GM18498 (cell line): ENCODE measurements around the gene CCDC141.

Source experiments
- ATAC-seq: cut with Tn5 transposase; IDR thresholded peaks from one replicate; pipeline ENCODE4 v1.9.1; 2021; ENCODE audit warnings: mild to moderate bottlenecking, moderate library complexity; ENCODE audit not compliant: unreplicated experiment

The CCDC141 gene

GRCh38 chr2:178915423-178916173 lies 134.3 kb downstream of the CCDC141 start:
- no peak for ATAC-seq

DNA sequence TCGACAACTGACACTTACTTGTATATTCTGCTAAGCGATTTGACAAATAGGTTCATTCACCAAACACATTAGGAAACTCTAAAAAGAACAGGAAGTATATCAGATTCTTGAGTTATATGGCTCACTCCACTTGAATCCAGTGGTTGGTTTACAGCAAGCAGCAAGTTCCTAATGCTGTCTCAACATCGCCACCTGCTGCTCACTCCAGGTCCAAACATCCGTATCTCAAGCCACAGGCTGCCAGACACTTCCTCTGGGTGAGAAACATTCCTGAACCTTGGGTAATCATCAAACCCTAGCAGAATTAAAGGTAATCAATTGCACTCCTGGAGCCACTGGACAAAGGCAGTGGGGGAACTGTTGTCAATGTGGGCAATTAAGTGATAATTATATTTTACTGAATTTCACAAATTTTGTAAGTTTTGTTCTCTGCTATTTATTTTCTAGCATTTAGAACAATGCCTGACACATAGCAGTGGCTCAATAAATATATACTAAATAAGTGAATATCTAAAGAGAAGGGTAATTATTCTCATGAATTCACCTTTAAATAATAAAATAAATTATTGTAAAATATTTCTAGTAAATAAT lies 135.6 kb downstream of the CCDC141 start:
- ATAC-seq = peak; percentile 94

DNA sequence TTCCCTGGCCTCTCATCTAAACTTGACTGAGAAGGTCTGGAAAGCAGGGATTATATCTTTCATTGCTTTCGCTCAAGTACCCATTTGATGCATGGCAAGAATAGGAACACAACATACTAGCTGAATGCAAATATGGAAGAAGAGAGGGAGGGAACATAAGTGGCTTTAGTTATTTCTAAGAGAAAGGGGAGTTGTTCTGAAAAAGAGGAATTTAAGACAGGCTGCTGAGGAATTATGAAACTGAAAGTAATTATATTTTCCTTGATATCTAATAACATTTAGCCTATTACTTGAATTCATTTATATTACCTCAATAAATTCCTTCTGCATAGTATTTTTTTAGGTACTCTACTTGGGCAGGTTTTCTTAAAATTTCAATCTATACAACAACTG lies 136.9 kb downstream of the CCDC141 start:
- no peak for ATAC-seq

DNA sequence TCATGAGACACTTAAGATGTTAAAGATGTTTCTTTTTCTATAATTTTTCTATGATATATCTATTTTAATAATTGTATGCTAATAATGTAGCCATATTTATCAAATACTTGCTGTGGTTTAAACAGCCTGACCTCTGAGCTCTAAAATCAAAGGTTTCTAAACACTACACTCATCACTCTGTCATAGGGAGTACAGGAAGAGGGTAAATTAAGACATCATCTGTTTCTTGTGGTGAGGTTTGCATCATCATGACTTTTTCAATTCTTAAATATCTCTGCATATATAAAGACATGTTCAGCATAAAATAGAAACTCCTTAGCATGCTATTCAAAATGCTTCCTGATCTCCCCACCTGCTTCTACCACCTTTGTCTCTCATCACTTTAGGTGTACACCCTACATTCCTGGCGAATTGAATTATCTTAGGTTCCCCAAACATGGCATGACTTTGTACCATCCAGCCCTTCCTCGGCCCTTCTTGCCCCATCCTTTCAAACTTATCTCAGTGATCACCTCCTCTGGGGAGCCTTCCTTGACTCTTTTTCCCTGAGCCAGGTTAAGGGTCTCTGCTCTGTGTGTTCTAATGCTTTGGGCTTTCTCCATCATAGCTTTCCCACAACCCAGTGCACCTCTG lies 137.4 kb downstream of the CCDC141 start:
- no peak for ATAC-seq

- no peak for ATAC-seq
Observed at GRCh38 chr2:178911039-178911438, 138.9 kb downstream of the CCDC141 start.

GRCh38 chr2:178910005-178910404 lies 139.9 kb downstream of the CCDC141 start:
- no peak for ATAC-seq

DNA sequence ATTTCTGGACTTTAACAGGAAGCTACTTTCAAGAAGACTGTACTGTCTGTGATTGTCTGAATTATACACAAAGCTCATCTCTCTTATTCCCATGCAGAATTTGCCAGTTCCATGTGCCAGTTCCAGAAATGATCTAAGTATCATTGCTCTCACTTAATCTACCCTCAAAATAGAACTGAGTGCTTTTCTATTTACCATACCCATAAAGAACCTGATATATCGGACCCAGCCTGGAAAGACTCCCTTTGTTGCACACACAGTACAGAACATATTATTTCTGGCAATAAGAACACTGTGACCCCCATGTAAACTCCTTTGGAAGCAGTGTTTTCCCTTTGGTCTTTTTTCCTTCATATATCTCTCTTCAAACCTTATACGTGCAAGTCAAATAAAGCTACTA lies 140.4 kb downstream of the CCDC141 start:
- no peak for ATAC-seq

DNA sequence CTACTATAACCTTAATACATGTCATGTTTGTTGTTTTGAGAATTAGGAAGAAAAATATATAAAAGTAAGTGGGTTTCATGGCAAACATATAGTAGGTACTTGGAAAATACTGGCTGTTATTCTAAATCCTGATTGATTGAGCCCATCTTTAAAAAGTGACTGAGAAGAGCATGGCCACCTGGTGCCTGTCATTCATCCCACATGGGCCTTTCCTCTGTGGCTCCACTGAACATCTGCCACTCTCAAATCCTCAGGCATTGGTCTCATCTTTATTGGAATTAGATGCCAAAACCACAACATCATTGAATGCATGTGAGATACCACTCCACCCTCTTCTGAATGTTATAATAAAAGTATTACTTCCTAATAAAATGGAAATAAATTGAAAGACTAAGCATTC lies 141.1 kb downstream of the CCDC141 start:
- ATAC-seq = no peak

- no peak for ATAC-seq
Observed at GRCh38 chr2:178905261-178905660, 144.7 kb downstream of the CCDC141 start.

- ATAC-seq = no peak
Observed at GRCh38 chr2:178899656-178900055, 150.3 kb downstream of the CCDC141 start.

DNA sequence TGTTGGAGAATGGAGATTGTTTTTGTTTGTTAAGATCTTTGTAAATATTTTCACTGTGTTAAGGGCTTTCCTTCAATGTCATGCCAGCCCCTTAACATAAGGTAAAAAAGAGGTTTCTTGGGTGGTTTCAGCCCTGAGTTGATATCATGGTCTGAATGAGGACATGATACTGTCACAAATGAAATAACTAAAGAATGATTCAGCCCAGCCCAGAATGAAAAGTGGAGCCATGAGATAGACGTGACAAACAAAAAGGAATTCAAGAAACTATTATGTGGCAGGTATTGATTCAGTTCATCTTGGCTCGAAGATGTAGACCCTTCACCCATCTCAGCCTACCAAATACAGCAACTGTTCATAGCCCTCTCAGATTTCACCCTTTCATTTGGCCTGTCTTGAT lies 154.1 kb downstream of the CCDC141 start:
- ATAC-seq = no peak

- no peak for ATAC-seq
Observed at GRCh38 chr2:178895171-178895570, 154.8 kb downstream of the CCDC141 start.

DNA sequence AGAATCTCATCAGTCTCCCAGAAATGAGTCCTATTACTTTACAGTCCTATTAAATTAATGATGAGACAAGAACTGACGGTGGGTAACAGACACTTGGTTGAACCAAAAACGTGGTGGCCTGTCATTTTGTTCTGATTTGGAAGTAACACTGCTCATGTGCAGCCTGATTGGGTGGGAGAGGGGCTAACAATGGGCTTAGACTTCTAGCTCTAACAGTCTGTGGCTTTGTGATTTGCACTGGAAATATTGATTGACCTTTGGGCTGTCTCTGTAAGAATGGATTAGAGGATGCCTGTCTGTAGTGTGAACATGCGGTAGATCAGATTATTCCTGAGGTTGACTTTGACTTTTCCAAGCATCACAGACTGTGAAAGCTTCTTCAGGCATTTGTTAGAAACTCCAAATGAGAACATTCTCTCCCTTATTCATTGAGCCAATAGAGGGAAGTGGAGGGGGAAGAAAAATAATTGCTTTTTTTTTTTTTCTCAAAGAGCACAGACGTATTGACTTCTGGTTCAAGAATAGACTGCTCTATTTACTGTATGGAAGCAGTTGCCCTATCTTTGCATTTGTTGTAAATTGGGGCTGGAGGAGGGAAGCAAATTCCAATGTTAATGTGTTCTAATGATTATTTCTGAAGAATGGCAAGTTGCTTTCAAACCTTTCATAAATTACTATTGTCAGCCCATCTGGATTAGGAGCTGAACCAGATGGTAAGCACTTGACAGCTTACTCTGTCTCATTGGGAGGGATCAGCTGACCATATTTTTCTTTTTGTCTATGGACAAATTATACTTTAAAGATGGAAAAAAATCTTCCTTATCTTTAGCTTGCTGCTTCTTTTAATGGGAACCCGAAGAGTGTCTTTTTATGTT lies 156.9 kb downstream of the CCDC141 start:
- ATAC-seq = no peak

- no peak for ATAC-seq
Observed at GRCh38 chr2:178891959-178892485, 157.9 kb downstream of the CCDC141 start.

DNA sequence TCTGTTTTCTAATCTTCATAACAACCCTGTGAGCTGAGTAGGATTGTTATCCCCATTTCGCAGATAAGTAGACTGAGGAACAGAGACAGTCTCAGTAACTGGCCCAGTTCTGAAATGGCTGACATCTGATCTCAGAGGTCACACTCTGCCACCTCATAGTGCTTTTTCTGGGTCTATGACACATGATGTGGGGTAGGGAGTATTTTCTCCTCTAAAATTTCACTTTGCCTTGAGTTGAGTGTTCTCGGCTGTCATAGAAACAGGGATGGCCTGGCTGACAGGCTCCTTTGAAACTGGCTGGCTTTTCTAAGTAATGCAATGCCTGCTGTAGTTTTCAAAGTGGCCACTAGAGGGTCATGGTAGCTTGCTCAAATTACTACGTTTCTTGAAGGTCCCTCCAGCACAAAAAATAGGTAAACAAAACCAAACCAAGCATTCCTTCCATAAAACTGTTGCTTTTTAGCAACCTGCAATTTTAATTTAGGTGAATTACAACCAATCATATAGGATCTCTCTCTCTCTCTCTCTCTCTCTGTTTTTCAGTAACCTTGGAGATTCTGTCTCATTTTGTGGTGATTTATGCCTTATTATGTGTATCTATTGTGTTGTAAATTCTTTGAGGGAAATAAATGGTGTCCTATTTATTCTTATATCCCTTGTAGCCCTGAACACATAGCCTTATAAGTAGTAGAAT lies 158.5 kb downstream of the CCDC141 start:
- ATAC-seq = peak; percentile 91

DNA sequence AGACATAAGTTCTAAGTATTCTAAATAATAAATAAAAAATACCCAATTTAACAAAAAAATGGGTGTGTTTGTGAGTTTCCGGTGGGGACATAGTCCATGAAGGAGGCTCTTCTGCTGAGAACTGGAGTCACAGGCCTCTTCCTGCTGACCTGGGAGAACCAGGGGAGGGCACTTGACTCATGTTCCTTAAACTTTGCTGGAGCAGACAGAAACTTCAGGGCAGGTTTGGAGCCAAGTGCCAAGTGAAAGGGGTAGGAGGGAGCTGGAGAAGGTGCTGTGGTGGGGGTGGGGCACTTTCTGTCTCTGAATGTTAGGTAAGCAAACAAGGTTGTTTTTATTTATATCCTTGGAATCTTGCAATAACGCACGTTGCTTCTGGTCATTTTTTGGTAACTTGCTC lies 163.9 kb downstream of the CCDC141 start:
- no peak for ATAC-seq

DNA sequence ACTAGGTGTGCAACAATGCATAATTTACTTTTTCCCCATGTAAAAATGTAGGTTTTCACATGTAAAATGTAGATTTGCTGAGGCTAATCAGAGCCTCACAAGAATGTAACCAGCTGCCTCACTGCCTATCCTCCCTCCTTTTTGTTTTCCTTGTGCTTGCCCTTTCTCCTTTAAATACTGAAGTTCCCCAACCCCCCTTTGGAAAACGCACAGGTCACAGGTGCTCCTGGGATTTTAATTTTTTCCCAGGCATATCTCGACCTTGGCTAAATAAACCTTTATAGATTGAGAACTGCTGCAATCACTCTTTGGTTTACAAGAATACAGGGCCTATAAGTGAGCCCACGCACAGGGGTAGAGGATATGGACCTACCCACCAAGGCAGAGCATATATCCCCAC lies 165.5 kb downstream of the CCDC141 start:
- ATAC-seq = no peak

- ATAC-seq = no peak
Observed at GRCh38 chr2:178882666-178883440, 167.1 kb downstream of the CCDC141 start.

DNA sequence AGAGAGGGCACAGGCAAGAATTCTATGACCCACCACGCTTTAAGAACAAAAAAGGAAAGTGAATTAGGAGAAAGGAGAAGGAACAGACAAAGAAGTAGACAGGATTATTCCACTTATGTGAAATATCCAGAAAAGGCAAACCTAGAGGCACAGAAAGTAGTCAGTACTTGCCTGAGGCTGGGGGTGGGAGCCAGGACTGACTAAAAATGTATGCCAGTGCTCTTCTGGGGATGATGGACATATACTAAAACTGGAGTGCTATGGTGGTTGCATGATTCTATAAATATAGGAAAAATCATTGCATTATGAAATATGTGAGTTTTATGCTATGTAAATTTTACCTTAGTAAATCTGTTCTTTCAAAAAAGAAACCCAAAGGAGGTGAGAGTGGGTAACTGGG lies 168.9 kb downstream of the CCDC141 start:
- no peak for ATAC-seq

DNA sequence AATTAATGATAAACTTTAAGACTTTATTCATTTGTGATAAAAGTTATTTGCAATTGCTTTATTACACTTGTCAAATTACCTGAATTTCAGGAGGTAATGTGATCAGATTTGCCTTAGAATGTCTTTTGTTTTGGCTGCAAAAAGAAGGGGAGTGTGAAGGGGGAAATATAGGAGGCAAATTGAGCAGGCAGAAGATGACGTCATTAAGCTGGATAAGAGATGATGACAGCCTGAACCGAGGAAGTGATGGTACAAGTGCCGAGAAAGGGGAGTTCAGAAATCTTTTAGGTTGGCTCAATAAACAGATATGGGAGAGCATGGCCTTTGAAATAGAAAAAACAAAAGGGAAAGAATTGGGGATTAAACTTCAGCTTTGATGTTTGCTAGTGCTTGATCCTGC lies 169.7 kb downstream of the CCDC141 start:
- ATAC-seq = no peak
